Breast epithelium (tissue), 3 donors: ENCODE data around the gene TIGD1.

ENCODE experiments used
- CTCF ChIP-seq, 3 donors: fragments of 450-650 bp; IDR thresholded peaks; one replicate each; pipeline ENCODE4 v1.5.1; 2016 to 2017; ENCODE audit warnings: antibody characterized with exemption in 3 of 3, mild to moderate bottlenecking in 3 of 3, moderate library complexity in 3 of 3
- POLR2A ChIP-seq: fragments of 450-650 bp; IDR thresholded peaks from one replicate; pipeline ENCODE4 v1.6.1; 2016; ENCODE audit warnings: antibody characterized with exemption, mild to moderate bottlenecking, moderate library complexity

GRCh38 chr2:232506709-232507108 lies 43.6 kb downstream of the TIGD1 start:
- no peak for TF ChIP-seq CTCF (IDR thresholded peaks at IDR 0.05)
- TF ChIP-seq POLR2A, result no peak
